Cardiac fibroblast (primary cell): ENCODE data around the gene GRK5.

Experiments
- DNase-seq, 2 donors: peaks; one replicate each; pipeline versions ENCODE4 v3.0.0 to v3.0.0-alpha.2; 2010; ENCODE audit warnings: low read depth in 2 of 2
- H3K4me3 ChIP-seq, 2 donors: replicated peaks in 1 of 2; 1 replicate in 1 of 2; 2 replicates in 1 of 2; pipeline ENCODE4 v1.5.1; 2011; ENCODE audit warnings: low read depth in 2 of 2, low read length in 2 of 2, mild to moderate bottlenecking in 2 of 2, moderate library complexity in 1 of 2
- CTCF ChIP-seq: IDR thresholded peaks from one replicate; pipeline ENCODE4 v1.5.1; 2011; ENCODE audit warnings: low read depth, mild to moderate bottlenecking, low read length, inconsistent platforms

Gene GRK5

GRCh38 chr10:119396709-119397071, 189.3 kb downstream of the GRK5 start:
- TF ChIP-seq CTCF: no peak
- DNase-seq: no peak
- no peak overlapping the region for H3K4me3 ChIP-seq

DNA sequence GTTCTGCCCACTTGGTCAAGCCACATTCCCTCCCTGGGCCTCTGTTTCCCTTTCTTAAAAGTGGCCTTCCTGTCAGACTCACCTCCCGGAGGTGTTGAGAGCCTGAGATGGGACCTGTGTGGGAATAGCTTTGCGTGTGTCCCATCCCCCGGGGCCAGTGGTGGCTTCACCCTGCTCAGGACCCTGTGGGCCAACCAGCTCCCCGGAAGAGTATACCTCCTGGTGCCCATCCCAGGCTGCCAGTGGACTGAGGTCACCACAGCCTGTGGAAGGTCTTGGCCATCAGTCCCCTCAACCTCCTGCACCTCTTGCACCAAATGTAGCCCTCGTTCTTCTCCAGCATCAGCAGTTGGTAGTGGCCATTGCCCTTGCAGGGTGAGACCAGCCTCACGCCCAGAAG, 190.0 kb downstream of the GRK5 start:
- no peak overlapping the region for H3K4me3 ChIP-seq
- no peak for DNase-seq
- no peak for TF ChIP-seq CTCF

GRCh38 chr10:119398996-119399395, 191.6 kb downstream of the GRK5 start:
- no peak for DNase-seq
- no peak for TF ChIP-seq CTCF
- no peak overlapping the region for H3K4me3 ChIP-seq

GRCh38 chr10:119399466-119399865, 192.1 kb downstream of the GRK5 start:
- DNase-seq: no peak
- no peak overlapping the region for H3K4me3 ChIP-seq
- TF ChIP-seq CTCF: no peak

DNA sequence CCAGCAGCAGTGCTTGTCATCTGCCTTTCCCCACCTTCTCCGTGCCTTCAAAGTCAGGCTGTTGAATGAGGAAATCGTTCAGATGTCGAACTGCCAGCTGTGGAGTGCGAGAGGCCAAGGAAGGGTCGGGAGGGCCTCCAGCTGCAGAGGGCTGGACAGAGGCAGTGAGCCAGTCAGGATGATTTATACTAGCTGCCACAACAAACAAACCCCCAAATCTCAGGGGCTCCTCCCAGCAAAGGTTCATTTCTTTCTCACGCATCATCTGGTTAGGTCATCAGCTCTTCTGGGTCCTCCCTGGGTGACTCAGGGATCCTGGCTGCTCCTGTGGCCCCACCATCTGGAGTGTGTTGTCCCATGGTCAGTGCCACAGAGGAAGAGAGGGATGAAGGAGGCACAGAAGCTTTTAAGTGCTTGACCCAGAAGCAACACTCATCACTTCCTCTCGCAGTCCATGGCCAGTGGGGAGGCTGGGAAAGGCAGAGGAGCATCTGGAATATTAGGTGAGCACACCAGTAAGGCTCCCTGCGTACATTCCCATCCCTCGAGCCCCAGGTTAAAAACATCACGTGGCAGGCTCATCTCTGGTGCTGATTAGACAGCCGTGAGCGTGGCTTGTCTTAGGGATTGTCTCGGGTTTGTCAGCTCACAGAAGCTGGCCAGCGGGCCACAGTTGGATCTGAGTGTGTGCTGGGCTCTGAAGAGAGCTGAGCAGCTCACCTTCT, 194.5 kb downstream of the GRK5 start:
- peak; percentile 89 to 99 for DNase-seq
- TF ChIP-seq CTCF: no peak

DNA sequence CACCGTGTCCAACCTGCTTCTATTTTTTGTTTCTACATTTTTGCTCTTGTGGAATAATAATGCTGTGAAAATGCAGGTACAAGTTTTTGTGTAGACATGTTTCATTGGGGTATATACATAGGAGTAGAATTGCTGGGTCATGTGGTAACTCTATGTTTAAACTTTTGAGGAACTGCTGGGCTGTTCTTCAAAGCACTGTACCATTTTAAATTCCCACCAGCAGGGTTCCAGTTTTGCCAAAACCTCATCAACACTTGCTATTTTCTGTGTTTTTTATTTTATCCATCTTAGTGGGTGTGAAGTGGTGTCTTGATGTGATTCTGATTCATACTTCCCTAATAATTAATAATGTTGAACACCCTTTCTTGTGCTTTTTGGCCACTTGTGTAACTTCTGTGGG, 196.6 kb downstream of the GRK5 start:
- H3K4me3 ChIP-seq: no peak overlapping the region
- no peak for DNase-seq
- TF ChIP-seq CTCF: no peak

More for the DNA sequence above, 194.5 kb downstream of the GRK5 start:
- no peak overlapping the region for H3K4me3 ChIP-seq
